Measurements from ENCODE around the gene DPEP1. TPM values are rescaled to one million over a fixed set of nuclear protein-coding genes. Genes with fewer than 3 reads are reported as not detected.

DPEP1 gene
- total RNA-seq, 1 experiment from 2014 or later: not detected

- H3K27me3 ChIP-seq: no peaks in the 10 kb centered on the region
- H3K4me3 ChIP-seq: no peak overlapping the region
- H3K9me3 ChIP-seq: no peaks in the 10 kb centered on the region
- DNase-seq: no peak
- H3K36me3 ChIP-seq: no peaks in the 10 kb centered on the region
Observed at GRCh38 chr16:89605186-89605970, 8.1 kb upstream of the DPEP1 start.

DNA sequence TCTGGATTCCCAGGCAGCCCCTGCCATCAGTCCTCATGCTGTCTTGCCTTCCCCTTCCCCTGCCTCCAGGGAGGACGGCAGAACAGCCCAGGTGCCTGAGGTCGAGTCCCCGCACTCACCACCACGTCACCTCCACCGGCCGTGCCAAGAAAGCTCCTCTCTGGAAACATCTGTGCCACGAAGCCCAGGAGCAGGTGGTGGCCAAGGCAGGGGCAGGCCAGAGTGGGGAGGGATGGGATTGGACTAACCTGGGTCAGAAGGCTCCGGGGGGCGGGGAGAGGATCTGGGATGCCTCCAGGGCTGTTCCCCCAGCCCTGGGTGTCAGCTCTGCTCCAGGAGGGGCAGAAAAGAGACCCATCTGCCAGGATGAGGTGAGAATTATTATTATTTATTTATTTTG, 7.4 kb upstream of the DPEP1 start:
- Histone ChIP-seq H3K27me3 (no peaks in the 10 kb centered on the region), H3K4me3 (no peak overlapping the region), H3K36me3 (no peaks in the 10 kb centered on the region), H3K9me3 (no peaks in the 10 kb centered on the region)
- DNase-seq: no peak

GRCh38 chr16:89607453-89607852, 6.0 kb upstream of the DPEP1 start:
- Histone ChIP-seq H3K36me3 (no peaks in the 10 kb centered on the region), H3K9me3 (no peaks in the 10 kb centered on the region), H3K4me3 (no peak overlapping the region), H3K27me3 (no peaks in the 10 kb centered on the region)
- DNase-seq: no peak

DNA sequence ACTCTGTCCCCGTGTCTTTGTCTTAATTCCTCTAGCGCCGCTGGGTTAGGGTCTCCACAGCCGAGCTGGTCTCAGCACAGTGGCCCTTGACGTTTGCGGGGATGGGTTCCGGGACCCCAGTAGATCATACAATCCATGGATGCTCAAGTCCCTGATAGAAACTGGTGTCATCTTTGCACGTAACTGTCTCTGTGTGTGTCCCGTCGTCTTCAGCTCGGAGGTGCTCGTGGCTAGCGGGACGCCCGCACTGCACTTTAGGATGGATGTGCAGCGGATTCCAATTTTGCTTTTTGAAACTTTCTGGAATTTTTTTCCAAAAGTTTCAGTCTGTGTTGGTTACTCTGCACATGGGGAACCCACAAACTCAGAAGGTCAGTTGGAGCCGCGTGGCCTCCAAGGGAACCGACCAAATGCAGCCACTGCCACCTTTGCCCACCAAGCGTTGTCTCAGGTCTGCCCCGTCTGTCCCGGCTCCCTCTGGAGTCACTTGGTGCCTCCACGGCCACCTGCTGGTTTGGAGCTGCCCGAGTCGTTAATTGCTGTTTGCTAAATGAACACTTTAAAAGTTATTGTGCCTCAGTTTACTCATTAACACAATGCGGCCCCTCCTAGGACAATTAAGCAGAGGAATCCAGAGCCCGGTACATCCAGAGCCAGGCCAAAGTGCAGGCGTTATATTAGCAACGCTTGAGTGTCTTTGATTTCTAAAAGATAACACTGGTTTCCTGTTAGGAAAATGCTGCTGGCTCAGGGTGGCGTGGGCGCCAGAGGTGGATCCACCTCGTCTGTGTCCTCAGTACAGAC, 5.3 kb upstream of the DPEP1 start:
- no peak for DNase-seq
- Histone ChIP-seq H3K36me3 (no peaks in the 10 kb centered on the region), H3K27me3 (no peaks in the 10 kb centered on the region)

DNA sequence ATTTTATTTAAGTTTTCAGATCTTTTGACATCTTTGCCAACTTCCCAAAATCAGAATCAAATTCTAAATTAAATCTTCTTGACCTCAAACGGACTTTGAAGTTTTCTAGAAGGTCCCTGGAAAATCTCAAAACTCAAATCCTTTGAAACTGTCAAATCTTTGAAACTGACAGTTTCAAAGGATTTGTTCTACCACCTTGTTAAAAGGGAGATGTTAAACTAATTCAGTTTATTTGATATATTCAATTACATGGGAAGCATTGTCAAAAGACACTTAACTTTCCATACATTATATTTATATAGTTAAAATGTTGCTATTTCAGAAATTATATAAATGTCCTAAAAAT, 3.4 kb upstream of the DPEP1 start:
- Histone ChIP-seq H3K4me3 (no peak overlapping the region), H3K27me3 (no peaks in the 10 kb centered on the region), H3K36me3 (no peaks in the 10 kb centered on the region), H3K9me3 (no peaks in the 10 kb centered on the region)
- no peak for DNase-seq

More for the DNA sequence above, 5.3 kb upstream of the DPEP1 start:
- Histone ChIP-seq H3K9me3 (no peaks in the 10 kb centered on the region), H3K4me3 (no peak overlapping the region)

DNA sequence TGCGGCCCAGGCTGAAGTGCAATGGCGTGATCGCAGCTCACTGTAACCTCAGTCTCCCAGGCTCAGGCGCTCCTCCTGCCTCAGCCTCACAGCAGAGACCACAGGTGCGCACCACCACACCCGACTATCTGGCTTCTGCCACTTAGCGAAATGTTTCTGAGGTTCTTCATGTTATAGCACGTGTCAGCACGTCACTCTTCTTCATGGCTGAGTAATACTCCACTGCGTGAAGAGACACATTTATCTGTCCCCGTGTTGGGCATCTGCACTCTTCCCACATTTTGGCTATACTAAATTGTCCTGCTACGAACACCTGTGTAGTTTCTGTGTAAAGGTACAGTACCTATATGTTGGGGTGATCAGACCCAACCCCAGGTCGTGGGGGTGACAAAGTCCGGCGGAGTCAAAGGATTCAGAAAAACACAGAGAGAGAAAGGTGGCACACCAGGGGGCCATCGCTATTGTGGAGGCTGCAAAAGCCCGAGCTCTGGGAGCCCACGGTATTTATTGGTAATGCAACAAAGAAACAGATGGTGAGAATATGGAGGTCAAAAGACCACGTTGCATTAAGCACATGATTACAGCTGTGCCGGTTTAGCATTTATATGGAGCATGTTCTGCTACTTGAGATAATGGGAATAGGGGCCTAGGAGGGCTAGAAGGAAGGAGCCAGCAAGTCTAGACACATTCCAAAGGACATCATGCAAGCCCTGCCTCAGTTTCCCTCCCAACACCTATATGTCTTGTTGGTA, 851 bp upstream of the DPEP1 start:
- Histone ChIP-seq H3K27me3 (no peaks in the 10 kb centered on the region), H3K36me3 (no peaks in the 10 kb centered on the region), H3K9me3 (no peaks in the 10 kb centered on the region), H3K4me3 (no peak overlapping the region)
- DNase-seq: no peak

GRCh38 chr16:89613954-89614459, 565 bp downstream of the DPEP1 start:
- no peaks in the 10 kb centered on the region for H3K9me3 ChIP-seq
- DNase-seq: no peak
- no peaks in the 10 kb centered on the region for H3K36me3 ChIP-seq
- no peak overlapping the region for H3K4me3 ChIP-seq
- no peaks in the 10 kb centered on the region for H3K27me3 ChIP-seq

DNA sequence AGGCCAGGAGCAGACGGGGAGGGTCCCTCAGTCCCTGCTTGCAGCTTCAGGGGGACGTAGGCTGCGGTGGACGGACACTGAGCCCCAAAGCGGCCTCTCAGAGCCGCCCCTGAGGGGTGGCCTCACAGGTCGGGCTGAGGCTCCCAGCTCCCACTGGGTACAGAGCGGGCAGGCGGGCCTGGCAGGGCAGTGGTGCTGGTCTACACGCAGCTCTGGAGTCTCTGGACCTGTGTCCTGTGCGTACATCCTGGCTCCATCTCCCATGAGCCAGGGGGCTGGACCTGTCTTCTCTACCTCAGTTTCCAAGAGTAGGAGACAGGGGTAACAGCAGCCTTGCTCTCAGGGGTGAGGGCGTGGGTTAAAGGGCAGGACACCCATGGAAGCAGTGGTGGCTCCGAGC, 1.7 kb downstream of the DPEP1 start:
- Histone ChIP-seq H3K4me3 (no peak overlapping the region), H3K27me3 (no peaks in the 10 kb centered on the region), H3K9me3 (no peaks in the 10 kb centered on the region), H3K36me3 (no peaks in the 10 kb centered on the region)
- no peak for DNase-seq

DNA sequence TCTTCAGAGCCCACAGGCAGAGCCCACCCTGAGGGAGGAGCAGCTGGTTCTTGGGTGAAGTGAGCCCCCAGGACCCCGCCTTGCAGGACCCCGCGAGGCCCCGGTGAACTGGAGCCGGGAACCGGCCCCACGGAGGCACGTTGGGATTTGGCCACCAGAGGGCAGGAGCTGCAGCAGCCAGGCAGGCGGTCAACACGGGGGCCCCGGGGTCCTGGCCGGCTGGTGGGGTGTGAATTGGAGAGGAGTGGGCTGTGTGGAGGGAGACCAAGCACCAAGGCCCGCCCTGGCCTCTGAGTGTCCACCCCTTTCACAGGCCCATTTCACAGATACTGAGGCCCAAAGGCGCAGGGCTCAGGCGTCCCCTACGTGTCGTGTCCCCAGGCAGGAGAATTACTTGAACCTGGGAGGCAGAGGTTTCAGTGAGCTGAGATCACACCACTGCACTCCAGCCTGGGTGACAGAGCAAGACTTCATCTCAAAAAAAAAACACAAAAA, 2.2 kb downstream of the DPEP1 start:
- Histone ChIP-seq H3K36me3 (no peaks in the 10 kb centered on the region), H3K4me3 (no peak overlapping the region), H3K27me3 (no peaks in the 10 kb centered on the region), H3K9me3 (no peaks in the 10 kb centered on the region)
- no peak for DNase-seq

DNA sequence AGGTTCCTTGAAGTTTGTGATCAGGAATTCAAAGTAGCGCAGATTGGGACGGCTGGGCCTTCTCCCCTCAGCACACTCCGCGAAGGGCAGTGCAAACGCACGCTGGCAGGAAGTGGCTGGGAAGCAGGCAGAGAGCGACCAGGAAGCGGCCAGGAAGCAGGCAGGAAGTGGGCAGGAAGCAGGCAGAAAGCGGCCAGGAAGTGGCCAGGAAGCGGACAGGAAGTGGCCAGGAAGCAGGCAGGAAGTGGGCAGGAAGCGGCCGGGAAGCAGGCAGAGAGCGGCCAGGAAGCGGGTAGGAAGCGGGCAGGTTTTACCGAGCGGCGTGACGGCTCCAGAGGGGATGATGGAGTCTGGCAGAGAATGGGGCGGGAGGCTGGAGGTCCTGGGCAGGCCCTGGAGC, 3.2 kb downstream of the DPEP1 start:
- Histone ChIP-seq H3K27me3 (no peaks in the 10 kb centered on the region), H3K36me3 (no peaks in the 10 kb centered on the region), H3K4me3 (no peak overlapping the region), H3K9me3 (no peaks in the 10 kb centered on the region)
- no peak for DNase-seq

DNA sequence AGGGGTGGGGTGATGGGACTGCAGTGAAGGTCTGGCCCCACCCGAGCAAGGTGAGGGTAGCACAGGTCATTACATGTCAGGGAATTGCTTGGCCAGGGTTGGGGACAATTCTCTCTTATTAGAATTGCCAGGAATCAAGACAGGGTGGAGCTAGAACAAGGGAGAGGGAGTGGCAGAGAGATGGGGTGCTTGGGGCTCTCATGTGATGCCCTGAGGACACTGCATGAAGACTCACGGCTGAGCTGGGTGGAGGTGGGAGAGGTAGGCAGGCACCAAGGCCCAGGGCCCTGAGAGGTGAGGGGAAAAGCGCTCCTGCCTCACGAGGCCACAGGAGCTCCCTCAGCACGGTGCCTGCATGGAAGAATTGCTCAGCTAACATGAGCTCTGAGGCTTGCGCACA, 3.6 kb downstream of the DPEP1 start:
- no peak for DNase-seq
- H3K9me3 ChIP-seq: no peaks in the 10 kb centered on the region
- no peaks in the 10 kb centered on the region for H3K27me3 ChIP-seq
- H3K36me3 ChIP-seq: no peaks in the 10 kb centered on the region
- no peak overlapping the region for H3K4me3 ChIP-seq

DNA sequence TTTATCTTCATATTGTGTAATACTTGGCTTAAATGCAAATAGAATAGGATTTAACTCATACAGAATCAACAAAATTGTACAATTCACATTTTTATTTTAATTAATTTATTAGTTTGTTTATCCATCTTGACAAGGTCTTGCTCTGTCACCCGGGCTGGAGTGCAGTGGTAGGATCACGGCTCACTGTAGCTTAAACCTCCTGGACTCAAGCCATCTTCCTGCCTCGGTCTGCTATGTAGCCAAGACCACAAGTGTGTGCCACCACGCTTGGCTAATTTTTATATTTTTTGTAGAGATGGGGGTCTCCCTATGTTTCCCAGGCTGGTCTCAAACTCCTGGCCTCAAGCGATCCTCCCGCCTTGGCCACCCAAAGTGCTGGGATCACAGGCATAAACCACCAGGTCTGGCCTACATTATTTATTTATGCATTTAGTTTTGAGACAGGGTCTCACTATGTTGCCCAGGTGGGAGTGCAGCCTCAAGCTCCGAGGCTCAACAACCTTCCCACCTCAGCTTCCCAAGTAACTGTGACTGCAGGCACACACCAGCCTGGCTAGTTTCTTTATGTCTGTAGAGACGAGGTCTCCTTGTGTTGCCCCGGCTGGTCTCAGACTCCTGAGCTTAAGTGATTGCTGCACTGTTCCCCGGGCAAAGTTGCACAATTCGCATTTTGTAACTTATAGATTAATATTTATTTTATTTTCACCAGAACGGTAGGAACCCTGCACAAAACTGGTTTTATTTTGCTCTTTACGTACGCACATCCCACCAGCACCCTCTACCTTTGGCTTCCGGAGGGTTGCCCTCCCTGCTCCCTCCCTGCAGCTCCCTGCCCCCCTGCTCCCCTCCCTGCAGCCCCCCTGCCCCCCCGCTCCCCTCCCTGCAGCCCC, 4.9 kb downstream of the DPEP1 start:
- no peaks in the 10 kb centered on the region for H3K27me3 ChIP-seq
- no peak for DNase-seq
- H3K36me3 ChIP-seq: no peaks in the 10 kb centered on the region
- no peaks in the 10 kb centered on the region for H3K9me3 ChIP-seq
- H3K4me3 ChIP-seq: no peak overlapping the region

- Histone ChIP-seq H3K9me3 (no peaks in the 10 kb centered on the region), H3K4me3 (no peak overlapping the region), H3K36me3 (no peaks in the 10 kb centered on the region), H3K27me3 (no peaks in the 10 kb centered on the region)
- DNase-seq: no peak
Observed at GRCh38 chr16:89619840-89620239, 6.4 kb downstream of the DPEP1 start.

GRCh38 chr16:89620406-89620841, 7.0 kb downstream of the DPEP1 start:
- Histone ChIP-seq H3K9me3 (no peaks in the 10 kb centered on the region), H3K4me3 (no peak overlapping the region), H3K27me3 (no peaks in the 10 kb centered on the region), H3K36me3 (no peaks in the 10 kb centered on the region)
- DNase-seq: no peak

DNA sequence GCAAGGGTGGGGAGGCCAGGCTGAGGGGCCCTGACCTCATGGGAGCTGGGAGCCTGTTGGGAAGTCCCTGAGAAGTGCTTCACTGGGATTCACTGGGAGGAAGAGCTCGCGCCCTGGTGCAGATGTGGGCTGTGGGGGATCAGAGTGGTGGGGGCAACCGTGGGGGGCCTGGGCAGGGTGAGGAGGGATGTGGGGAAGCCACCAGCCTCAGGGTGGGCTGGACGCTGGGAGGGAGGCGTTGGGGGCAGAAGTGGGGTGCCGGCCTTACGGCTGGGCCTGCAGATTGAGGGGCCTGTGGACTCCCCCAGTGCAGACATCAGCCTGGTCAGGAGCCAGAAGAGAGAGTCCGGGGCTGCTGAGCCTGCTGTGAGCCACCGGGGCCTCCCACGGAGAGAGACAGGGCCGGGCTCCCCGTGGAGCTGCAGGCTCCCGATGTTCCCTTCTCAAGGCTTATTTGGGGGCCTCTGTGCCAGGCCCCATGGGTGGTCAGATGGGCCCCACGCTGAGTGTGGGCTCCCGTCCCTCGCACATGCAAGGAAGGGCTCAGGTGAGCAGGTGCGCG, 7.8 kb downstream of the DPEP1 start:
- H3K36me3 ChIP-seq: no peaks in the 10 kb centered on the region
- no peak overlapping the region for H3K4me3 ChIP-seq
- H3K27me3 ChIP-seq: no peaks in the 10 kb centered on the region
- H3K9me3 ChIP-seq: no peaks in the 10 kb centered on the region
- DNase-seq: no peak

All from MG63 (cell line).